Measurements from ENCODE around the gene PPM1E.

Gene PPM1E

DNA sequence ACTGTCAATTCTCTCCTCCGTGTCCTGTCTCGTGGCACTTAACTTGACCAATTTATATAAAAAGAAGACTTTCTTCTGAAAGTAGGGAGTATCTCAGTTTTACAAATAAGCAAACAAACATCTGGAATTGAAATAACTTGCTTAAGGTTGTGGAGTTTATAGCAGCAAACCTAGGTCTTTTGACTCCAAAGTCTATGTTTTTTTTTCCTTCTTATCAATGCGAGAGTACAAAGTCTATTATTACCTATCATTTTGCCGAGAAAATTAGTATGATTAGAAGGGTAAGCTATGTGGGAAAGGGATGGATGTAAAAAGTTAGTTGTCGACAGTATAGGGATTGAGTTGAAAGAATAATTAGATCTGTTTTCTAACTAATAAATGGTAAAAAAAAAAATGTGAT is 50.4 kb downstream of the PPM1E start:
- DNase-seq (ENCODE audit: extremely low read depth, low read depth), result no peak
- TF ChIP-seq, protein P1, sequence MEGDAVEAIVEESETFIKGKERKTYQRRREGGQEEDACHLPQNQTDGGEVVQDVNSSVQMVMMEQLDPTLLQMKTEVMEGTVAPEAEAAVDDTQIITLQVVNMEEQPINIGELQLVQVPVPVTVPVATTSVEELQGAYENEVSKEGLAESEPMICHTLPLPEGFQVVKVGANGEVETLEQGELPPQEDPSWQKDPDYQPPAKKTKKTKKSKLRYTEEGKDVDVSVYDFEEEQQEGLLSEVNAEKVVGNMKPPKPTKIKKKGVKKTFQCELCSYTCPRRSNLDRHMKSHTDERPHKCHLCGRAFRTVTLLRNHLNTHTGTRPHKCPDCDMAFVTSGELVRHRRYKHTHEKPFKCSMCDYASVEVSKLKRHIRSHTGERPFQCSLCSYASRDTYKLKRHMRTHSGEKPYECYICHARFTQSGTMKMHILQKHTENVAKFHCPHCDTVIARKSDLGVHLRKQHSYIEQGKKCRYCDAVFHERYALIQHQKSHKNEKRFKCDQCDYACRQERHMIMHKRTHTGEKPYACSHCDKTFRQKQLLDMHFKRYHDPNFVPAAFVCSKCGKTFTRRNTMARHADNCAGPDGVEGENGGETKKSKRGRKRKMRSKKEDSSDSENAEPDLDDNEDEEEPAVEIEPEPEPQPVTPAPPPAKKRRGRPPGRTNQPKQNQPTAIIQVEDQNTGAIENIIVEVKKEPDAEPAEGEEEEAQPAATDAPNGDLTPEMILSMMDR (IDR thresholded peaks at IDR 0.05; ENCODE audit: low read depth, low read length), result no peak

DNA sequence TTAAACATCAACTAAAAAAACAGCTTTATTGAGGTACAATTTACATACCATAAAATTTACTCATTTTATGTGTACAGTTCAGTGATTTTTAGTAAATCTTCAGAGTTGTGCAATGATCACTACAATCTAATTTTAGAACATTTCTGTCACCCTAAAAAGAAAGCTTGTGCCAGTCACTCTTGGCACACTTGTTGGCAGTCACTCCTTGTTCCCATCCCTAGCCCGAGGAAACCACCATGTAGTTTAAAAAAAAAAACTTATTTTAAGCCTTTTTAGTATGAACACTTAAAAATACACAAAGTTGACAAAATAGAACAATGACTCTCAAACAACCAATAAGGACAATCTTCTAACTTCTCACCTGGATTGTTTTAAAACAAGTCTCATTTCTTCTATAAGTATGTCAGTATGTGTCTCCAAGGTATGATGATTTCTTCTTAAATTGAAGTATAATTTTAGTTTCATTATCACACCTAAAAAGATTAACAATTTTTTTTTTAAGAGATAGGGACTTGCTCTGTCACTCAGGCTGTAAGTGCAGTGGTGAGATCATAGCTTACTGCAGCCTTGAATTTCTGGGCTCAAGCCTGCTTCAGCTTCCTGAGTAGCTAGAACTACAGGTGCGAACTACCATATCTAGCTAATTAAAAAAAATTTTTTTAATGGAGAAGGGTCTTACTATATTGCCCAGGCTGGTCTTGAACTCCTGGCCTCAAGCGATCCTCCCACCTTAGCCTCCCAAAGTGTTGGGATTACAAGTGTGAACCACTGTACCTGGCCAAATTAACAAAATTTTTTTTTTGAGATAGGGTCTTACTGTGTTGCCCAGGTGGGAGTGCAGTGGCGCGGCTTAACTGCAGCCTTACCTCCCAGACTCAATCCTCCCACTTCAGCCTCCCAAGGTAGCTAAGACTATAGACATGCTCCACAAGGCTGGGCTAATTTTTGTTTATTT is 53.2 kb downstream of the PPM1E start:
- TF ChIP-seq, protein P1 (IDR thresholded peaks at IDR 0.05; ENCODE audit: low read depth, low read length), result no peak
- DNase-seq (ENCODE audit: extremely low read depth, low read depth), result no peak

DNA sequence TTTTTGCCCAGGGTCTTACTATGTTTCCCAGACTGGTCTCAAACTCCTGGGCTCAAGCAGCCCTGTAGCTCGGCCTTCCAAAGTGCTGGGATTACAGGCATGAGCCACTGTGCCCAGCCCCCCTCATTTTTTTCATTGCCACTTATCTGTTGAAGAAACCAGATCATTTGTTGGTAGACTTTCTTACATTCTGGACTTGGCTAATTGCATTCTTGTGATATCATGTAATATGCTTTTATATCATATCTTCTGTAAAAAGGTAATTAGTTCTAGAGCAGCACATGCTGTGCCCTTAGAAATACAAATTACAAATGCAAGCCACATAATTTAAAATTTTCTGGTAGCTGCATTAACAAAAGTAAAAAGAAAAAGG is 53.9 kb downstream of the PPM1E start:
- TF ChIP-seq, protein P1 (IDR thresholded peaks at IDR 0.05; ENCODE audit: low read depth, low read length), result no peak
- DNase-seq (ENCODE audit: extremely low read depth, low read depth), result no peak

DNA sequence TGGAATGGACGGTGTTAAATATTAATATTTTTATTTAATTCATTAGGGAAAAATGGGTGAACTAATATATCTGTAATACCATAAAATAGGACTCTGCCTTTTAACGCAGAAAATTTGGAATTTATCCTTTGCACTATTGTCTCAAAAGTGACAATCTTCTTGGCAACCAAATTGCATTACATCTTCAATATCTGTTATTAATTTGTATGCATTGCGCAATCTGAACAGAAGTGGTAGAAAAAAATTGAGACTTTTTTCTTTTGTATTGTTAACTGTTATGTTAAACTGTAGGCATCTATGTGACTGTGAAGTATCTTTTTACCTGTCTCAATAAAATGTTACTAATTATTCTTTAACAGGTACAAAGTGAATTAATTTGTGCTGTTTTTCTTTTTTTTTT is 55.6 kb downstream of the PPM1E start:
- TF ChIP-seq, protein P1 (IDR thresholded peaks at IDR 0.05; ENCODE audit: low read depth, low read length), result no peak
- DNase-seq (ENCODE audit: extremely low read depth, low read depth), result no peak

DNA sequence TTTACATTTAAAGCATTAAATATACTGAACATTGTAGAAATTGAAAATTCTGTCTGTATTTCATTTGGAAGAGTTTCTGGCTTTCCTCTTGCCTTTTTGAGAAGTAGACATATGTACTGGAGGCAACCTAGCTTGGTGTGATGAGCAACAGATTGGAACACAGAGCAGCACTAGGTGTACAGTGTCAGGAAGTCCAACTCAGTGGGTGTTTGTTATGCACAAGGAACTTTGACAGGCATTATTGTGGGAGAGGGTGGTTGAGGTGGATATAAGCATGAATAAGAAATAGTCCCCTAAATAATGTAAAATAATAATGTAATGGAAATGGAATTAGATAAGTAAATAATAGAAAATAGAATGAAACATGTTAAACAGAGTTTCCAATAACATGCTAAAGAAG is 58.1 kb downstream of the PPM1E start:
- DNase-seq (ENCODE audit: extremely low read depth, low read depth), result no peak
- TF ChIP-seq, protein P1 (IDR thresholded peaks at IDR 0.05; ENCODE audit: low read depth, low read length), result no peak

- DNase-seq (ENCODE audit: extremely low read depth, low read depth), result no peak
- TF ChIP-seq, protein P1 (IDR thresholded peaks at IDR 0.05; ENCODE audit: low read depth, low read length), result no peak
These were observed 63.0 kb downstream of the PPM1E start for GRCh38 chr17:58818654-58819053.
